B cell (primary cell): ENCODE measurements around the gene ECI1. TPM values are rescaled to one million over a fixed set of nuclear protein-coding genes. Genes with fewer than 3 reads are reported as not detected.

Experiments
- ATAC-seq: fragments of 200-7000 bp; cut with Tn5 transposase; one replicate; pipeline ENCODE4 v1.10.0; 2021; ENCODE audit warnings: low read depth, mild to moderate bottlenecking, moderate number of reproducible peaks, moderate library complexity
- CTCF ChIA-PET: fragments of 350-600 bp; sonication (Branson Sonifier 250); formaldehyde crosslinking; loops from one replicate; lab custom pipeline; 2021; ENCODE audit warnings: antibody characterized with exemption, inconsistent platforms; lab: Charles Lee
- POLR2A ChIA-PET: fragments of 350-600 bp; sonication (Branson Sonifier 250); formaldehyde crosslinking; loops from one replicate; lab custom pipeline; 2021; ENCODE audit warnings: antibody characterized with exemption; lab: Charles Lee
- DNase-seq: peaks from one replicate; pipeline ENCODE4 v3.0.0; 2013
- H2AFZ ChIP-seq: 2 replicates; pipeline ENCODE4 v1.6.1; 2012; ENCODE audit warnings: mild to moderate bottlenecking, low read depth, low read length; ENCODE audit not compliant: insufficient read depth, poor library complexity, severe bottlenecking
- H3K27ac ChIP-seq, 2 donors: 1 replicate in 1 of 2; 2 replicates in 1 of 2; pipeline ENCODE4 v1.5.1; 2012 to 2013; ENCODE audit warnings: low read length in 2 of 2, mild to moderate bottlenecking in 2 of 2, moderate library complexity in 1 of 2
- H3K27me3 ChIP-seq, 4 experiments: fragments of 200-600 bp in 1 of 4; sonication (generic) in 1 of 4; replicated peaks in 1 of 4; 1 replicate in 2 of 4; 2 replicates in 2 of 4; pipeline versions ENCODE4 v1.6.1 to v1.7.0; 2013 to 2016; ENCODE audit warnings: low read length in 3 of 4, mild to moderate bottlenecking in 2 of 4, mixed read lengths in 1 of 4, moderate library complexity in 1 of 4; ENCODE audit not compliant: insufficient read depth in 4 of 4, control insufficient read depth in 3 of 4; ENCODE audit errors: control extremely low read depth in 1 of 4
- H3K36me3 ChIP-seq, 2 experiments: replicated peaks in 1 of 2; 1 replicate in 1 of 2; 2 replicates in 1 of 2; pipeline versions ENCODE4 v1.6.1 to v1.7.1; 2013; ENCODE audit warnings: low read length in 1 of 2; ENCODE audit not compliant: insufficient read depth in 2 of 2, control insufficient read depth in 1 of 2; ENCODE audit errors: control extremely low read depth in 1 of 2, extremely low read depth in 1 of 2
- H3K4me1 ChIP-seq, 2 donors: fragments of 200-600 bp in 1 of 2; sonication (generic) in 1 of 2; 1 replicate in 1 of 2; 2 replicates in 1 of 2; pipeline versions ENCODE4 v1.5.1 to v1.6.1; 2013 to 2017; ENCODE audit warnings: low read length in 2 of 2; ENCODE audit not compliant: control insufficient read depth in 2 of 2, insufficient read depth in 2 of 2
- H3K4me2 ChIP-seq: replicated peaks from 2 replicates; pipeline ENCODE3; 2012; ENCODE audit warnings: mild to moderate bottlenecking, low read depth, low read length; ENCODE audit not compliant: poor library complexity, severe bottlenecking
- H3K4me3 ChIP-seq, 5 experiments: fragments of 200-600 bp in 1 of 5; sonication (generic) in 1 of 5; 1 replicate in 3 of 5; 2 replicates in 2 of 5; pipeline versions ENCODE4 v1.5.1 to v1.7.0; 2011 to 2016; ENCODE audit warnings: low read length in 4 of 5, mild to moderate bottlenecking in 4 of 5, low read depth in 2 of 5, control low read depth in 1 of 5, moderate library complexity in 1 of 5; ENCODE audit not compliant: insufficient read depth in 1 of 5; ENCODE audit errors: control extremely low read depth in 1 of 5, extremely low read depth in 1 of 5
- H3K79me2 ChIP-seq: fragments of 200-600 bp; sonication (generic); one replicate; pipeline ENCODE4 v1.6.0; 2016; ENCODE audit warnings: low read length; ENCODE audit not compliant: control insufficient read depth, insufficient read depth
- H3K9ac ChIP-seq: fragments of 200-600 bp; sonication (generic); 2 replicates; pipeline ENCODE4 v1.6.1; 2017; ENCODE audit warnings: mild to moderate bottlenecking, low read length, moderate library complexity
- H3K9me3 ChIP-seq, 3 donors: one replicate each; pipeline versions ENCODE4 v1.6.1 to v1.7.1; 2013; ENCODE audit warnings: low read length in 2 of 3; ENCODE audit not compliant: control insufficient read depth in 2 of 3, insufficient read depth in 1 of 3; ENCODE audit errors: control extremely low read depth in 1 of 3
- H4K20me1 ChIP-seq: 2 replicates; pipeline ENCODE4 v1.6.0; 2012; ENCODE audit warnings: mild to moderate bottlenecking, low read length; ENCODE audit not compliant: insufficient read depth, control insufficient read depth, poor library complexity, severe bottlenecking
- H3K27ac Mint-ChIP-seq: one replicate; pipeline ENCODE4 v1.8.0; 2021; ENCODE audit warnings: mixed read lengths
- H3K27me3 Mint-ChIP-seq: one replicate; pipeline ENCODE4 v1.8.0; 2021; ENCODE audit warnings: mixed read lengths
- H3K4me1 Mint-ChIP-seq: one replicate; pipeline ENCODE4 v1.8.0; 2021; ENCODE audit warnings: mixed read lengths
- H3K4me3 Mint-ChIP-seq: one replicate; pipeline ENCODE4 v1.8.0; 2021; ENCODE audit warnings: mixed read lengths
- H3K9me3 Mint-ChIP-seq: one replicate; pipeline ENCODE4 v1.8.0; 2022; ENCODE audit warnings: mixed read lengths; ENCODE audit not compliant: insufficient read depth
- CTCF ChIP-seq: fragments of 200-600 bp; IDR thresholded peaks from one replicate; pipeline ENCODE4 v1.8.0; 2022; ENCODE audit warnings: antibody characterized with exemption, mild to moderate bottlenecking
- EZH2 ChIP-seq: IDR thresholded peaks from 2 replicates; pipeline ENCODE4 v1.6.1; 2012; ENCODE audit warnings: borderline replicate concordance, low read depth, mild to moderate bottlenecking, moderate library complexity, low read length; ENCODE audit not compliant: insufficient read depth, poor library complexity, severe bottlenecking
- WGBS: methylation state at CpG from one replicate; pipeline ENCODE4 v1.1.5; 2013; ENCODE audit warnings: missing lambda C conversion rate; ENCODE audit not compliant: insufficient coverage; 5-methylcytosine and 5-hydroxymethylcytosine counted together
- intact Hi-C: fragments of 100-400 bp; cut with micrococcal nuclease; formaldehyde crosslinking; loops from one replicate; pipeline ENCODE4 v1.10.0; 2022
- polyA plus RNA-seq: library from polyadenylated mRNA; depleted of rRNA; stranded (reverse); fragments of >200 nt; gene quantifications from 2 replicates; pipeline ENCODE4 v1.2.3, GENCODE V29; 2012
- total RNA-seq, 2 donors: library from RNA; stranded (reverse); fragments of 120-200 nt in 1 of 2; gene quantifications; 1 replicate in 1 of 2; 2 replicates in 1 of 2; pipeline versions ENCODE4 v1.2.3 to v1.2.4, GENCODE V29; 2013 to 2022

The ECI1 gene
- total and polyA plus RNA-seq, 2 donors (not counting 1 experiment from before 2014, with no cell fraction given), result 34.3 to 38.4 TPM

- CTCF ChIA-PET, result interaction anchor here (0.7 kb wide), 2 partner anchors 19 to 35 kb away, joined by 3 to 4 read pairs; no protein-coding TSS in a partner anchor
- Histone ChIP-seq H3K79me2 (peaks cover 6% of the 10 kb centered on the region), H3K27me3 (no peaks in the 10 kb centered on the region), H3K9me3 (no peaks in the 10 kb centered on the region), H3K27ac (no peak overlapping the region), H3K4me2 (peak overlapping the region; percentile 97), H3K36me3 (peaks cover 0 to 14% of the 10 kb centered on the region in 2 experiments), H3K9ac (peak overlapping the region; percentile 72), H4K20me1 (peaks cover 11% of the 10 kb centered on the region), H3K4me1 (peaks cover 10 to 18% of the 10 kb centered on the region in 2 donors), H3K4me3 (peak overlapping the region; percentile 17 to 69 (median 57)), H2AFZ (peak overlapping the region; percentile 79)
- Mint-ChIP-seq H3K27ac (no peak overlapping the region), H3K4me3 (peak overlapping the region; percentile 78), H3K9me3 (no peaks in the 10 kb centered on the region), H3K27me3 (no peaks in the 10 kb centered on the region), H3K4me1 (peaks cover 16% of the 10 kb centered on the region)
- intact Hi-C loops, result loop anchor here (2.0 kb wide), 2 partner anchors 55 to 59 kb away; partner anchors contain the start of genes RNPS1 and TRAF7
- ATAC-seq, result no peak
- no peak for DNase-seq
- no peak for TF ChIP-seq CTCF
- TF ChIP-seq EZH2, result no peak
- POLR2A ChIA-PET, result interaction anchor here (0.7 to 1.7 kb wide), 3 partner anchors 7 to 59 kb away, joined by 4 to 7 read pairs (median 4); partner anchors contain the start of gene TRAF7
- 2% methylated on average over 98 of the region's 98 CpGs for WGBS
These were observed 37.3 kb downstream of the ECI1 start for GRCh38 chr16:2213817-2214718.
